Neural cell (in vitro differentiated cells): ENCODE data around the gene REXO1. TPM values are rescaled to one million over a fixed set of nuclear protein-coding genes. Genes with fewer than 3 reads are reported as not detected.

Source experiments
- H2AFZ ChIP-seq: fragments of 200-600, 300-800 bp; sonication (generic), shearing (Covaris generic); 2 replicates; pipeline ENCODE4 v1.6.0; 2014; ENCODE audit warnings: low read depth, mild to moderate bottlenecking, antibody characterized with exemption, low read length, moderate library complexity
- H3F3A ChIP-seq: fragments of 200-600 bp; shearing (Covaris generic); 2 replicates; pipeline ENCODE4 v1.6.1; 2016; ENCODE audit warnings: mild to moderate bottlenecking, moderate library complexity, mixed read lengths, antibody characterized with exemption, low read length; ENCODE audit not compliant: insufficient read depth, poor library complexity, severe bottlenecking
- H3K27ac ChIP-seq: fragments of 200-600, 300-800 bp; sonication (generic), shearing (Covaris generic); 2 replicates; pipeline ENCODE4 v1.5.1; 2014; ENCODE audit warnings: mild to moderate bottlenecking, low read length, moderate library complexity
- H3K27me3 ChIP-seq: fragments of 300-800, 200-600 bp; sonication (generic), shearing (Covaris generic); 2 replicates; pipeline ENCODE4 v1.6.0; 2014; ENCODE audit warnings: mild to moderate bottlenecking, low read depth, low read length, moderate library complexity; ENCODE audit not compliant: insufficient read depth
- H3K36me3 ChIP-seq: fragments of 300-800, 200-600 bp; sonication (generic), shearing (Covaris generic); 2 replicates; pipeline ENCODE4 v1.5.1; 2014; ENCODE audit warnings: mild to moderate bottlenecking, antibody characterized with exemption, low read length, moderate library complexity; ENCODE audit not compliant: insufficient read depth
- H3K4me2 ChIP-seq: fragments of 300-800, 200-600 bp; sonication (generic), shearing (Covaris generic); 2 replicates; pipeline ENCODE4 v1.6.0; 2014; ENCODE audit warnings: mild to moderate bottlenecking, low read length
- H3K4me3 ChIP-seq: fragments of 300-800, 200-600 bp; sonication (generic), shearing (Covaris generic); 2 replicates; pipeline ENCODE4 v1.5.1; 2014; ENCODE audit warnings: mild to moderate bottlenecking, low read length, moderate library complexity
- H3K79me2 ChIP-seq: fragments of 200-600 bp; shearing (Covaris generic); replicated peaks from 2 replicates; pipeline ENCODE4 v1.6.0; 2014; ENCODE audit warnings: mild to moderate bottlenecking, low read length, moderate library complexity; ENCODE audit not compliant: insufficient read depth
- H3K9ac ChIP-seq: fragments of 300-800, 200-600 bp; sonication (generic), shearing (Covaris generic); 2 replicates; pipeline ENCODE4 v1.6.1; 2016; ENCODE audit warnings: mild to moderate bottlenecking, low read length, mixed read lengths
- H3K9me2 ChIP-seq: fragments of 200-600 bp; shearing (Covaris generic); 2 replicates; pipeline ENCODE4 v1.6.1; 2016; ENCODE audit warnings: mild to moderate bottlenecking, low read length, mixed read lengths; ENCODE audit not compliant: insufficient read depth
- H3K9me3 ChIP-seq: fragments of 200-600, 300-800 bp; sonication (generic), shearing (Covaris generic); 2 replicates; pipeline ENCODE4 v1.6.1; 2016; ENCODE audit warnings: mild to moderate bottlenecking, mixed run types, low read length, moderate library complexity, mixed read lengths
- H4K20me1 ChIP-seq: fragments of 200-600 bp; shearing (Covaris generic); 2 replicates; pipeline ENCODE4 v1.6.1; 2016; ENCODE audit warnings: mild to moderate bottlenecking, mixed run types; ENCODE audit not compliant: insufficient read depth
- CTCF ChIP-seq: fragments of 450-650 bp; IDR thresholded peaks from 2 replicates; pipeline ENCODE4 v1.5.1; 2014; ENCODE audit warnings: antibody characterized with exemption, mild to moderate bottlenecking, moderate library complexity; ENCODE audit not compliant: poor library complexity, severe bottlenecking
- EP300 ChIP-seq: fragments of 450-650 bp; conservative IDR thresholded peaks from 2 replicates; pipeline ENCODE4 v1.6.1; 2014; ENCODE audit warnings: antibody characterized with exemption, mild to moderate bottlenecking, moderate library complexity; ENCODE audit not compliant: poor library complexity, severe bottlenecking
- EZH2 ChIP-seq: fragments of 200-600, 300-800 bp; shearing (Covaris generic), sonication (generic); IDR thresholded peaks from 2 replicates; pipeline ENCODE4 v1.6.1; 2014; ENCODE audit warnings: antibody characterized with exemption, low read length, borderline replicate concordance, mild to moderate bottlenecking; ENCODE audit not compliant: insufficient read depth, poor library complexity, severe bottlenecking
- MXI1 ChIP-seq: fragments of 450-650 bp; conservative IDR thresholded peaks from 2 replicates; pipeline ENCODE4 v1.6.1; 2014; ENCODE audit warnings: antibody characterized with exemption, mild to moderate bottlenecking; ENCODE audit not compliant: poor library complexity, severe bottlenecking
- POLR2AphosphoS5 ChIP-seq: IDR thresholded peaks from 2 replicates; pipeline ENCODE4 v1.6.1; 2012
- RAD21 ChIP-seq: fragments of 450-650 bp; conservative IDR thresholded peaks from 2 replicates; pipeline ENCODE4 v1.6.1; 2014; ENCODE audit warnings: antibody characterized with exemption, mild to moderate bottlenecking, moderate library complexity
- REST ChIP-seq: IDR thresholded peaks from 2 replicates; pipeline ENCODE4 v1.6.1; 2012; ENCODE audit warnings: borderline replicate concordance
- SMC3 ChIP-seq: fragments of 450-650 bp; conservative IDR thresholded peaks from 2 replicates; pipeline ENCODE4 v1.6.1; 2014; ENCODE audit warnings: antibody characterized with exemption, mild to moderate bottlenecking, moderate library complexity; ENCODE audit not compliant: poor library complexity
- TAF1 ChIP-seq: IDR thresholded peaks from 2 replicates; pipeline ENCODE4 v1.6.1; 2012; ENCODE audit warnings: low read depth
- polyA plus RNA-seq: library from polyadenylated mRNA; depleted of rRNA; stranded (reverse); fragments of >200 nt; gene quantifications from 2 replicates; pipeline ENCODE4 v1.2.3, GENCODE V29; 2014

REXO1 gene
- polyA plus RNA-seq, 1 donor from 2014 or later: 9.2 TPM

GRCh38 chr19:1808395-1808731, 39.9 kb downstream of the REXO1 start:
- Histone ChIP-seq H3F3A (no peaks in the 10 kb centered on the region), H3K9me2 (no peaks in the 10 kb centered on the region)
- no peak for TF ChIP-seq CTCF
- no peak for TF ChIP-seq RAD21
- TF ChIP-seq MXI1: no peak
- TF ChIP-seq POLR2AphosphoS5: no peak
- TF ChIP-seq TAF1: no peak
- no peak for TF ChIP-seq REST
- no peak for TF ChIP-seq EZH2
- TF ChIP-seq EP300: no peak
- no peak for TF ChIP-seq SMC3

GRCh38 chr19:1807695-1808394, 40.4 kb downstream of the REXO1 start:
- Histone ChIP-seq H3K4me3 (no peak overlapping the region), H3K36me3 (no peaks in the 10 kb centered on the region), H3K79me2 (no peaks in the 10 kb centered on the region), H3K27ac (no peak overlapping the region), H2AFZ (no peak overlapping the region), H3K9me3 (no peaks in the 10 kb centered on the region), H3K4me2 (no peak overlapping the region), H3K9me2 (no peaks in the 10 kb centered on the region), H3K27me3 (no peaks in the 10 kb centered on the region), H3F3A (no peaks in the 10 kb centered on the region), H3K9ac (no peak overlapping the region), H4K20me1 (no peaks in the 10 kb centered on the region)
- TF ChIP-seq POLR2AphosphoS5: no peak
- TF ChIP-seq REST: no peak
- TF ChIP-seq EP300: no peak
- TF ChIP-seq MXI1: no peak
- no peak for TF ChIP-seq RAD21
- no peak for TF ChIP-seq EZH2
- no peak for TF ChIP-seq TAF1
- TF ChIP-seq CTCF: no peak
- no peak for TF ChIP-seq SMC3

More at GRCh38 chr19:1808395-1808731, 39.9 kb downstream of the REXO1 start:
- Histone ChIP-seq H3K9me3 (no peaks in the 10 kb centered on the region), H3K79me2 (no peaks in the 10 kb centered on the region), H3K4me3 (no peak overlapping the region), H3K27me3 (no peaks in the 10 kb centered on the region), H3K36me3 (no peaks in the 10 kb centered on the region), H3K4me2 (no peak overlapping the region), H3K9ac (no peak overlapping the region), H4K20me1 (no peaks in the 10 kb centered on the region), H2AFZ (no peak overlapping the region), H3K27ac (no peak overlapping the region)
